ENCODE results near the gene NAAA. TPM values are rescaled to one million over a fixed set of nuclear protein-coding genes. Genes with fewer than 3 reads are reported as not detected.
A peak's percentile ranks its signal among the peaks of the same experiment; 100 is the strongest.

NAAA gene
- polyA plus RNA-seq, 3 donors: 170 to 308 (median 231) TPM

DNA sequence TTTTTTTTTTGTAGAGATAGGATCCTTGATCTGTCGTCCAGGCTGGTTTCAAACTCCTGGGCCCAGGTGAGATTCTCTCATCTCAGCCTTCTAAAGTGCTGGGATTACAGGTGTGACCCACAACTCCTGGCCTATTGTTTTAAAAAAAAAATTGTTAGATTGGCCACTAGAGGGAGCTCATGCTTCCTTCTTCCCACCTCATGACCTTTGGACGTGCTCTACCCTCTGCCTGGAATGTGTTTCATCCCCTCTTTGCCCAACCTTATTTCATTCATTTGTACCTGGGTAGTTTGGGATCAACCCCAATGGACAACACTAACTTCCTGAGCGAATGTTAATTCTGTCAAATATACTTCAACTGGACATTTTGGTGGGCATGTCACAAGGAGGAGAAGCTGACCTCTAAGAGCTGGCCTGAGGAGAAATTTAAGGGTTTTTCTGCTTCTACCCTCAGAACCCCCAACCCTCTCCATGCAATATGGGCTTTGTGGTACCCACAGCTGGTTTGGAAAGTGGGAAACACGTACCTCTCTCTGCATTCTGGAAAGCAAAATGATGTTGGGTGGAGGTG is 45.0 kb downstream of the NAAA start:
- H3K4me2 ChIP-seq (replicated peaks; ENCODE audit: extremely low read depth, low read length, poor library complexity, severe bottlenecking): no peak overlapping the region
- WGBS (ENCODE audit: insufficient coverage): 0% methylated on average over 1 of the region's 4 CpGs
- no peak overlapping the region for H3K27ac Mint-ChIP-seq
- no peaks in the 10 kb centered on the region for H3K79me2 ChIP-seq (ENCODE audit: insufficient read depth, low read length)
- intact Hi-C loops (cut with micrococcal nuclease): loop anchor here in 1 of 2 donors (5.0 kb wide), 1 partner anchor 46 kb away; the partner anchor contains the start of gene NAAA
- peaks cover 3 to 7% of the 10 kb centered on the region in 2 donors for H3K4me1 ChIP-seq (ENCODE audit: control insufficient read depth in 1 of 2, insufficient read depth in 2 of 2, low read length in 2 of 2)
- peak; percentile 92 for TF ChIP-seq CTCF (IDR thresholded peaks at IDR 0.05)
- H3K4me3 Mint-ChIP-seq: no peak overlapping the region
- no peak overlapping the region for H3K27ac ChIP-seq (ENCODE audit: low read depth in 1 of 2, low read length in 2 of 2)
- H3K4me3 ChIP-seq (replicated peaks in 1 of 3; ENCODE audit: low read depth in 2 of 3, low read length in 3 of 3): no peak overlapping the region
- no peak overlapping the region for H2AFZ ChIP-seq (ENCODE audit: insufficient read depth, low read depth, low read length, poor library complexity, severe bottlenecking)
- peaks cover 1 to 3% (median 2%) of the 10 kb centered on the region in 3 donors for H3K27me3 Mint-ChIP-seq (ENCODE audit: low read depth in 3 of 3)
- no peaks in the 10 kb centered on the region for H3K9me3 ChIP-seq (replicated peaks in 1 of 2; ENCODE audit: control insufficient read depth in 1 of 2, insufficient read depth in 1 of 2, low read length in 2 of 2)
- DNase-seq: peak; percentile 38 to 59 (median 52)
- H3K9ac ChIP-seq (ENCODE audit: insufficient read depth, low read length, poor library complexity, severe bottlenecking): no peak overlapping the region
- H3K36me3 ChIP-seq (replicated peaks in 1 of 2; ENCODE audit: control insufficient read depth in 1 of 2, insufficient read depth in 2 of 2, low read length in 2 of 2): no peaks in the 10 kb centered on the region
- peaks cover 9% of the 10 kb centered on the region for H3K4me1 Mint-ChIP-seq
- no peaks in the 10 kb centered on the region for H4K20me1 ChIP-seq (ENCODE audit: insufficient read depth, low read length)
- H3K36me3 Mint-ChIP-seq: no peaks in the 10 kb centered on the region
- H3K9me3 Mint-ChIP-seq: peaks cover 0 to 5% (median 0%) of the 10 kb centered on the region in 7 donors
- H3K27me3 ChIP-seq (ENCODE audit: control insufficient read depth in 2 of 2, insufficient read depth in 2 of 2, low read length in 2 of 2): no peaks in the 10 kb centered on the region

DNA sequence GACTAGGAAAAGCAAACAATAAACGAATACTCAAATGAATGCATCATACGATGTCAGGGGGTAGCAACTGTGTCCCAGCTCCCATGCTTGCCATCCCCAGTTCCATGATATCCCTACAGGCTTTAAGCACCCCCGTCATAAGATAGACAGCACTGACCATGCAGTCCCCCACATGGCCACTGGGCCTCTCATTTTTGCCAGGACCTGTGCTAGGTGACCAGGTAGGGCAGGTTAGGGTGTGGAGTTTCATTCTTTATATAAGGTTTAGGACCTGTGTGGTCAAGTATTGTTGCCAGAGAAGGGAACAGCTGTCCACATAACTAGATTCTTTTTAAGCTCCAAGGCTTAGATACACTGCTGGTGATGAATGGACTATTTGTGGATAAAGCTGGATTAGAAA is 48.3 kb downstream of the NAAA start:
- Histone ChIP-seq H3K9me3 (replicated peaks in 1 of 2; ENCODE audit: control insufficient read depth in 1 of 2, insufficient read depth in 1 of 2, low read length in 2 of 2) (no peaks in the 10 kb centered on the region), H3K9ac (ENCODE audit: insufficient read depth, low read length, poor library complexity, severe bottlenecking) (no peak overlapping the region), H4K20me1 (ENCODE audit: insufficient read depth, low read length) (no peaks in the 10 kb centered on the region), H3K79me2 (ENCODE audit: insufficient read depth, low read length) (no peaks in the 10 kb centered on the region), H3K36me3 (replicated peaks in 1 of 2; ENCODE audit: control insufficient read depth in 1 of 2, insufficient read depth in 2 of 2, low read length in 2 of 2) (no peaks in the 10 kb centered on the region), H2AFZ (ENCODE audit: insufficient read depth, low read depth, low read length, poor library complexity, severe bottlenecking) (no peak overlapping the region), H3K4me2 (replicated peaks; ENCODE audit: extremely low read depth, low read length, poor library complexity, severe bottlenecking) (no peak overlapping the region), H3K4me3 (replicated peaks in 1 of 3; ENCODE audit: low read depth in 2 of 3, low read length in 3 of 3) (no peak overlapping the region), H3K4me1 (ENCODE audit: control insufficient read depth in 1 of 2, insufficient read depth in 2 of 2, low read length in 2 of 2) (no peaks in the 10 kb centered on the region), H3K27ac (ENCODE audit: low read depth in 1 of 2, low read length in 2 of 2) (no peak overlapping the region), H3K27me3 (ENCODE audit: control insufficient read depth in 2 of 2, insufficient read depth in 2 of 2, low read length in 2 of 2) (no peaks in the 10 kb centered on the region)
- no peak for DNase-seq
- peak; percentile 60 for TF ChIP-seq CTCF (IDR thresholded peaks at IDR 0.05)
- no peaks in the 10 kb centered on the region for H3K9me3 Mint-ChIP-seq
- H3K27ac Mint-ChIP-seq: no peak overlapping the region
- 93% methylated on average over 2 of the region's 3 CpGs for WGBS (ENCODE audit: insufficient coverage)
- no peaks in the 10 kb centered on the region for H3K36me3 Mint-ChIP-seq
- H3K4me1 Mint-ChIP-seq: peaks cover 3% of the 10 kb centered on the region
- intact Hi-C loops (cut with micrococcal nuclease): no loop called here
- no peak overlapping the region for H3K4me3 Mint-ChIP-seq
- peaks cover 5 to 10% (median 8%) of the 10 kb centered on the region in 3 donors for H3K27me3 Mint-ChIP-seq (ENCODE audit: low read depth in 3 of 3)
